ENCODE results near the gene UBLCP1.

GRCh38 chr5:159269723-159270122, 6.6 kb downstream of the UBLCP1 start:
- TF ChIP-seq POLR2A (IDR thresholded peaks at IDR 0.05), result no peak
- TF ChIP-seq CTCF (IDR thresholded peaks at IDR 0.05), result no peak

Data from thyroid gland (tissue), 4 donors.